Mammary epithelial cell (primary cell): Measurements from ENCODE around the gene TRIM61.

Experiments used
- CTCF ChIP-seq, 2 donors: IDR thresholded peaks in 1 of 2; conservative IDR thresholded peaks in 1 of 2; 2 replicates each; pipeline ENCODE4 v1.5.1; 2011 to 2012; ENCODE audit warnings: inconsistent platforms in 2 of 2, low read length in 2 of 2, mild to moderate bottlenecking in 2 of 2, control low read depth in 1 of 2, low read depth in 1 of 2; ENCODE audit not compliant: insufficient read depth in 1 of 2; ENCODE audit errors: extremely low read depth in 1 of 2
- EZH2 ChIP-seq: IDR thresholded peaks from 2 replicates; pipeline ENCODE4 v1.6.1; 2012; ENCODE audit warnings: low read length, inconsistent platforms, borderline replicate concordance

GRCh38 chr4:165009493-165010227 lies 32.2 kb upstream of the TRIM61 start:
- no peak for TF ChIP-seq CTCF (conservative IDR thresholded peaks at IDR 0.05 in 1 of 2, IDR thresholded peaks at IDR 0.05 in 1 of 2; ENCODE audit: extremely low read depth in 1 of 2, insufficient read depth in 1 of 2, low read depth in 1 of 2, low read length in 2 of 2)
- TF ChIP-seq EZH2, result no peak
